GM18526 (cell line): ENCODE measurements around the gene USP34.

Source experiments
- POLR2A ChIP-seq: IDR thresholded peaks from 3 replicates; pipeline ENCODE4 v1.6.1; 2011; ENCODE audit not compliant: insufficient read length; ENCODE audit errors: extremely low read depth

Gene USP34

DNA sequence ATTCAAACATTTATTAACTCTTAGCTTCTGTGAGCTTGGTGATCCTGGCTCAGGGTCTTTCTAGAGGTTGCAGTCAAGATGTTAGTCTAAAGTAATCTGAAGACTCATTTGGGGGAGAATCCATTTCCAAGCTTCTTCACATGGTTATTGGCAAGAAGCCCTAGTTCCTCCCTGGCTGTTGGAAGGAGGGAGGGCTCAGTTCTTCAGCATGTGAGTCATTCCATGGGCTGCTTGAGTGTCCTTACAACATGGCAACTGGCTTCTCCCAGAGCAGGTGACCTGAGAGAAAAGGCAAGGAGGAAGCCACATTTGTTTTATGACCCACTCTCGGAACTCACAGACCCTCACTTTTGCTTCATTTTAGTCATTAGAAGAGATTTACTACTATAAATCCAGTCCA, 319.5 kb downstream of the USP34 start:
- no peak for TF ChIP-seq POLR2A

DNA sequence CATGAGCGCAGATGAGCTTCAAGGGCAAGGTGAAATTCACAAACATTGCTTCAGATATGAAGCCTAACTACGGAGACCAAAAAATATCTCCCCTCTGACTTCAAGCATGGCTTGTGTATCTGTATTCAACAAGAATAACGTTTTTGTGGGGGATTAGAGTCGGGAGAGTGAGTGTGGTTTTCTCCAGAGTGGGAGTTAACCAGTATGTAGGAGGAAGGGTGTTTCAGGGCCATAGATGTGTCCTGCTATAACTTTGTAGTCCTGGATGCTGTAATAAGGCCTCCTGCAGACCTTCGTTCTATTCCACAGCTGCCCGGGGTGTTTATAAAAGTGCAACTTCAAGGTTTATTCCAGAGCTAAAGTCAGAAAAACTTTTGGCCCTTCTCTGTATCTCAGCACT, 321.8 kb downstream of the USP34 start:
- no peak for TF ChIP-seq POLR2A

DNA sequence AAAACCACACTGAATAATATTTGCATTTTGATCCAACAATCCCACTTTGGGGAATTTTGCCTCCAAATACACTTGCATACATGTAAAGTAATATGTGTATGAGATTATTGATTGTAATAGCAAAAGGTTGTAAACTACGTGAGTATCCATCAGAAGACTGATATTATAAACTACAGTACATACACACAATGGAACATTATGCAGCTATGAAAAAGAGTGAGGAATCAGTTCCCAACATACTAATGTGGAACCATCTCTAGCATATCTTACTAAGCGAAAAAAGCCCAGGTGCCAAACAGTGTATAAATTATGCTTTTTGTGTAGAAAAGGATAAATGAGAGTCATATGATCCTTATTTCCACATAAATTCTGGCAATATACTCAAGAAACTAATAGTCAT, 324.9 kb downstream of the USP34 start:
- no peak for TF ChIP-seq POLR2A

DNA sequence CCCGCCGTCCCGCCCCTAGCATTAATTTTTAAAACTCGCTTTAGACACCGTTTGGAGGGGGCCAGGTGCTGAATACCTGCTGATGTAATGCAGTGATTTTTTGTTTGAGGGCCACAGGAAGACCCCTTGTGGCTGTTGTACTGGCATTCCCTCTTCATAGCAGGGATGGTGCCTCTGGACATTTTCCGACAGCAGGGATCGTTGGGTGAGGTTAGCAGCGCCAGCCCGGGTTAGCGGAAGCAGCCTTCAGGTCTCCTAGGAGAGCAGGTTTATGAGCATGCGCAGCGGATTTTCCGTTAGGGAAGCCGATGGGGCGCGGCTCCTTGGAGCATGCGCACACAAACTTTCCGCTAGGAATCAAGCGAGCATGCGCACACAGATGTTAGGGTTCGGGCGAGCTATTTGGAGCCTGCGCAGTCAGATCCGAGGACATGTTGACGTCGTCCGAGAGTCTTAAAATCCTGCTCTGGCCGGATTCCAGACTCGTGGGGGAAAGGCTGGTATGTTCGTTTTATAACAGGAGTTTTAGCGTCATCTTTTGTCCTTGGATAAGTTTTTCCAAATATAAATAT, 326.1 kb downstream of the USP34 start:
- TF ChIP-seq POLR2A, result peak; percentile 81

DNA sequence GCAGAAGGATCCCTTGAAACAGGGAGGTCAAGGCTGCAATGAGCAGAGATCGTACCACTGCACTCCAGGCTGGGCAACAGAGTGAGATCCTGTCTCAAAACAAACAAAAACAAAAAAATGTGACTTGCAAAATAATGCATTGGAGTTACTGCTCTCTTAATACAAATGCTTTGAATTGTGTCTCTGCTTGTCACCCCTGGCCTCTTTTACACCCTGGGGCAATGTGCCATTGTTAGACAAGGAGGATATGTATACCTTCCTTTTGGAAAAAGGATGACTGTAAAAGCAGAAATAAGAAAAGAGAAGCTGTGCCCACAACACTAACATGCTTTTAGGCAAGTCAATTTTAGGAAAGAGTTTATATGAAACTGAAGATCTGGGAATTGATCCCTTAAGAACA, 329.7 kb downstream of the USP34 start:
- TF ChIP-seq POLR2A, result no peak

DNA sequence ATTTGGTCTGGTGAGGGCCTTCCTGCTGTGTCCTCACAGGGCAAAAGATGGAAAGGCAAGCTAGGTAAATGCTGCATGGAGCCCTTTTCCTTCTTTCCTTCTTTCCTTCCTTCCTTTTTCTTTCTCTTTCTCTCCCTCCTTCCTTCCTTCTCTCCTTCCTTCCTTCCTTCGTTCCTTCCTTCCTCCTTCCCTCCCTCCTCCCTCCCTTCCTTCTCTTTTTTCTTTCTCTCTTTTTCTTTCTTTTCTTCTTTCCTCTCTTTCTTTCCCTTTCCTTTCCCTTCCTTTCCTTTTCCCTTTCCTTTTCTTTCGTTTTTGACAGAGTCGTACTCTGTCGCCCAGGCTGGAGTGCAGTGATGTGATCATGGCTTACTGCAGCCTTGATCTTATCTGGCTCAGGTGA, 332.0 kb downstream of the USP34 start:
- no peak for TF ChIP-seq POLR2A
